ENCODE data around the gene CDA.
"Not testable (repeated sequence)": the region's sequence is repeated elsewhere in the genome, so short reads cannot be mapped to it uniquely, and the experiment has no call there.

Gene CDA

DNA sequence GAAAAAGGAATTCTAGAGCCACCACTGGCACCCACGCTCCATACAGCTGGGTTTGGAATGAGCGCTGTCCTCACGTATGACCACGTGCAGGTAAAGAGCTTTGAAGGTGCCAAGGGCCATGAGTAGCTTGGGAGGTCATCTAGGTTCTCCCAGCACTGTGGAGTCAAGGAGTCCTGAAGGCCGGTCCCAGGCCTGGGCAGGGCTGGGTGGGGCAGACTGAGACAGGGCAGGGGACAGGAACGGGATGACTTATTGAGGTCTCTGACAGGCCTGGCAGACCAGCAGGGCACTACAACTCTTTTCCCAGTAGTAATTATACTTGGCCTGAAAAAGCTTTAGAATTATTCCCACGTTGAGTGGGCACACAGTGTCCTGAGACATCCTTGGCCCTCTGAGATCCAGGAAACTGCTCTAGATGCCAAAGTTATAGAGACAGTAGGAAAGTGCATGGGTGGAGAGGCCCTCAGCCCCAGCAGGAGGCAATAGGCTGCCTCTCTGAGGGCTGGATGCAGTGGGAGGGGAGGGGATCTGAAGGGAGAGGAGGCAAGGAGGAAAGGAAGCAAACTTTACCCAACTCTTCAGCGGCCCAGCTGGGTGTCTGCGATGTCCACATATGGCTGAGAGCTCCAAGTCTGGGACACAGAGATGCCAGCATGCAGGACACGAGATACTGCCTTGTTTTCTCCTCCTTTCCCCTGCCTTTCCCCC lies 1.8 kb upstream of the CDA start:
- no peak for DNase-seq (ENCODE audit: low read depth, low spot score)

DNA sequence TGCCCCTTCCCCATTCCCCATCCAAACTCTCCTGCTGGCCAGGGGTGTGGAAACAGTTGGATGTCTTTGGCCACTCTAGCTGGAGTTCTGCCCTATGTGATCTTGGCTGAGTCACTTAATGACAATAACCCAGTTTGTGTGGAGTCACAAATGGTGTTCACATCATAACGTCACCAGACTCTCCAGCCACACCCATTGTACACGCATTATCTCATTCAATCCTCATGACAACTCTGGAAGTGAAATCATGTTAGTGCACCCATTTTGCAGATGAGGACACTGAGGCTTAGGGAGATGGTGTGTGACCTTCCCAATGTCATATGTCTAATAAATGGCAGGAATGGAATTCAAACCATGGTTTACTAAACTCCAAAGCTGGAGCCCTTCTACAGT lies 1.2 kb upstream of the CDA start:
- DNase-seq (ENCODE audit: low read depth, low spot score): no peak

DNA sequence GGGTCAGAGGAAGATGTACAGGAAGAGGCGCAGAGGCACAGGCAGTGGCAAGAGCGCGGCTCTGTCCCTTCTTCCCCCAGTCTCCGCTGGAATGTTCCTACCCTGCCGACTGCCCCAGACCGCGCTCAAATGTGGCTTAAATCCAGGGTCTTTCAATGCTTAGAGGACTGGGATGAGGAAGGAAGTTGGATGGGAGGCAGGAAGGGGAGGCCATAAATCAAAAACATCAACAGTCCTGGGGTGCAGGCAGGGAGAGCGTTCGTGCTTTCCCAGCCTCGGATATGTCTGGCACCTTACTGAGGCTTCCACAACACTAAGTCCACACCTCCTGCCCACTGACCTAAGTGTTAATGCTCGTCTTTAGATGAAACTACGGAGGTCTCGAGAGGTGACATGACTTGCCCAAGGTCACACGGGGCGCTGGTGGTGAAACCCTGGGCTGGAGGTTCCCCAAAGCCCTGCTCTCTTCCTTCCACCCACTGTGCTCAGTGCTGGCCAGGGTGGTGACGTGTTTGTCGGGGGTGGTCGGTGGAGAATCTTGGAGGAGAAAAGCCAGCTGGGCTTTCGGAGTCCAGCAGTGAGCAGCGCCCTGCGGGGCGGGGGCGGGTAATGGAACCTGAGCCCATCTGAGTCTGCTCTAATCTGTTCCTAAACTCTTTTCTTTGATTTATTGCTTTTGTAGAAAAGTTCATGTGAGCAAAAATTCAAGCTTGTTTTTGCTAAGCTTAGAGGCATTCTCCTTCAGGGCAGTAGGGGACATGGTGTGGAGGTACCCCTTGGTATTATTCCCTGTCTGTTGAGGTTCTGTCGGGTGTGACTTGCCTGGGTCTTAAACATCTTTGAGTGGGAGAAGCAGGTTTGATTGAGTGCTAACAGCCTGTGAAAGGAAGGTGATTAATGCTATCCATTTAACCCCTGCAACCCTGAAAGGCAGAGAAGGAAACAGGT lies 708 bp downstream of the CDA start:
- no peak for DNase-seq (ENCODE audit: low read depth, low spot score)

DNA sequence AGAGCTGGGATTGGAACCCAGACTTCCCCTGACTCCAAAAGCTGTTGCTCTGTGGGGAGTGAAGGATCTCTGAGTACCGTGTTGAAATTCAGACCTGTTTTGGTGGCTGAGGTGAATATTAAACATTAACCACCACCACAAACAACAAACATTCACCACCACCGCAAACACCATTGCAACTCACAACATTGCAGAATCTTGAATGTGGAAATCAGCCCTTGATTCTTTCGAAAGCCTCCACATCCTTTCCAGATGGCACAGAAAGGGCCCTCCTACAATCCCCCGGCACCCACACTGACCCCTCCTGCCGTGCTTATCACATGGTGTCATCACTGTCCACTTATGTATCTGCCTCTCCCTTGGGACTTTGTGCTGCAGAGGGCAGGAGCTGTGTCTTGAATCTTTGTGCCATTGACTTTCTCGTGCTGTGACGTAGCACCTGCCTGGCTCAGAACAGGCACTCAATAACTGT lies 1.4 kb downstream of the CDA start:
- no peak for DNase-seq (ENCODE audit: low read depth, low spot score)

DNA sequence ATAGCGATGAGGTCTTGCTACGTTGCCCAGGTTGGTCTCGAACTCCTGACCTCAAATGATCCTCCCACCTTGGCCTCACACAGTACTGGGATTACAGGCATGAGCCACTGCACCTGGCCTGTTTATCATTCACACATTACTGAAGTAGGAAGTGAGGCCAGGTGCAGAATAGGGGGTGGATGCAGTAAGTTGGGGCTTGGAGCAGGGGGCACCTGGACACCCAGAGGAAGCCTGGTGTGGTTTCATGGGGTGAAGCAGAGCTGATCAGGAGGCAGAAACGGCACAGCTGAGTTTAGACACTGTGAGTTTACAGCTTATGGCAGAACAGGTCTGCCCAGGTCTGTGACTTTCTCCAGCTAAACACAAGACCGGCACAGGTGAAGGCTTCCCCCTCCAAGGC lies 4.9 kb downstream of the CDA start:
- no peak for DNase-seq (ENCODE audit: low read depth, low spot score)

DNA sequence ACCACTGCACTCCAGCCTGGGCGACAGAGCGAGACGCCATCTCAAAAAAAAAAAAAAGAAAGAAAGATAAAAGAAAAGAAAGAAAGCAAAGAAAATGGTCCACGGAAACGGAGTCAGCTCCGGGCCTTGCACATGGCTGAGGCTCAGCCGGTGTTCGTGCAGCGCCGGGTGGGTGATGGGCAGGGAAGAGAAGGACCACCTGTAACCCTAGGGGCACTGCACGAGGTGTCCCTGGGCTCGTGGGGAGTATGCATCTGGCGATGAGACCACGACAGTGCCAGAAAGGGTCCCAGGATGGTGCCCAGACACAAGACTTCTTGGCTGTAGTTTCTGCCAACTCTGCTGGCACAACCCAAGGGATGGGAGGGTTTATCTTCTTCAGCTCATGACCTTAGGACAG lies 5.8 kb downstream of the CDA start:
- DNase-seq (ENCODE audit: low read depth, low spot score): no peak

DNA sequence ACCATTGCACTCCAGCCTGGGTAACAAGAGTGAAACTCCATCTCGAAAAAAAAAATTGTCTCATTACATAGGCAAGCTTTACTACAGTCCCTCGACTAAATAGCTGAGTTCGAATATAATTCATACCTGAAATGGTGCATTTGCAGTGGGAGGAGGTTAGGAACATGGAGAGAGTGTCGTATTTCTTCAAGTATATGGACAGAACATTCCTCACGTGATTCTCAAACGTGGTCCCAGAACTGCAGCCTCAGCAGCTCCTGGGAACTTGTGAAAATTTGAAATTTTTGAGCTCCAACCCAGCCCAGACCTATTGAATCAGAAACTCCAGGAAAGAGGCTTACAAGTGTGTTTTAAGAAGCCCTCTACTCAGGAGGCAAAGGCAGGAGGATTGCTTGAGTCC lies 7.2 kb downstream of the CDA start:
- DNase-seq (ENCODE audit: low read depth, low spot score): no peak

DNA sequence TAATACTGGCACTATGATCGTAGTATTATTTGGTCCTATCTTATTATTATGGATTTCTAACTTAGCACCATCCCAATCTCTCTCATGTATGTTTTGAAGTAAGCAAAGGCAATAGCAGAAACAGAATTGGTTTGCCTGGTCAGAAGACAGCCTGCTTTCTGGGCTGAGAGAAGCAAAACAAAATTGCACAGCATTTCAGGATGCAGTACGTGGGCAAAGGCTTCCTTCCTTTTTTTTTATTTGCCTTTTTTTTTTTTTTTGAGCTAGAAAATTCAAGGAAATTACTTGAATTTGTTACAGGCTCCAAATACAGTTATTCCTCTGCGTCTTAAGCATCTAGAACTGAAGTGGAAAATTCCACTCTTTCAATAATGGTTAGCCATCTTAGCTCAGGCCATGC lies 8.8 kb downstream of the CDA start:
- no peak for DNase-seq (ENCODE audit: low read depth, low spot score)

DNA sequence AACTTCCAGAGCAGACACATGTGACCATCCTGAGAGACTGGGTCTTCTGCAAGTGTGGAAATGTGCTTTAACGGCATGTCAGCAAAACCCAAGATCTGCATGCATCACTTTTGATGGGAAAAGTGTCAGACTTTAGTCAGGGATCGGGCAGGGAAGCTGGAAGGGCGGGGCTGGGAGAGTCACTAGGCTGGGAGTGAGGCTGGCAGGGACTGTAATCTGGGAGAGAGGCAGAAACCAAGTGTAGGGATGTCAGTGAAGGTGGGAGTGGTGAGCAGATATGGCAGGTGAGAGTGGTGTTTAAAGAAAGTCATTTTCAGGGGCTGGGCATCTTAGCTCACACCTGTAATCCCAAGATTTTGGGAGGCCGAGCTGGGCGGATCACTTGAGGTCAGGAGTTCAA lies 11.3 kb downstream of the CDA start:
- DNase-seq (ENCODE audit: low read depth, low spot score): no peak

DNA sequence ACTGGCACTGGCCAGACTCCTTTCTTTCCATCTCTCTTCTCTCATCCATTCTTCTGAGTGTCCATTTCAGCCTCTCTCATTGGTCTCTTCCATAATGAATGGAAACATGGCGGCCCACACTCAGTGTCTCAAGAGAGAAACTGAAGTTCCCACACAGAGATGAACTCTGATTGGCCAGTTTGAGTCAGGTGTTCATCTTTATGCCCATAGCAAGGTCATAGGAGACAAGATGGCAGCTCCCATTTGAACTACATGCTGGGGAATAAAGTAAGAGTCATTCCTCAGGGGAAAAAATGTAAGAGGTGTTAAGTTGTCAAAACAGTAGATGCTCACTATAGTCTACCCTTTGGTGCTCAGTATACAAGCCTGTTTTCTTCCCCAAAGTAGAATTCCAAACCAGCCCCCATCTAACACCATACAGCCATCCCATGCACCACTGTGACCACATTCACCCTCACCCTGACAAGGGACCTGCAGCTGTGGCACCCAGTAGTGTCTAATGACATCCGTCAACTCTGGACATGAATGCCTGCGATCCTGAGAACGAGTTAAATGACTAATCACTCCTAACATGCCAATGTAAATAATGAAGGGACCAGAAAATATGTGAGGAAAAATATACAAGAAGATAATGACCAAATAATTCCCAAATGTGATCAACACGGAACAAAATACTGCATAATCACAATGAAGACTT lies 12.4 kb downstream of the CDA start:
- DNase-seq (ENCODE audit: low read depth, low spot score): no peak

DNA sequence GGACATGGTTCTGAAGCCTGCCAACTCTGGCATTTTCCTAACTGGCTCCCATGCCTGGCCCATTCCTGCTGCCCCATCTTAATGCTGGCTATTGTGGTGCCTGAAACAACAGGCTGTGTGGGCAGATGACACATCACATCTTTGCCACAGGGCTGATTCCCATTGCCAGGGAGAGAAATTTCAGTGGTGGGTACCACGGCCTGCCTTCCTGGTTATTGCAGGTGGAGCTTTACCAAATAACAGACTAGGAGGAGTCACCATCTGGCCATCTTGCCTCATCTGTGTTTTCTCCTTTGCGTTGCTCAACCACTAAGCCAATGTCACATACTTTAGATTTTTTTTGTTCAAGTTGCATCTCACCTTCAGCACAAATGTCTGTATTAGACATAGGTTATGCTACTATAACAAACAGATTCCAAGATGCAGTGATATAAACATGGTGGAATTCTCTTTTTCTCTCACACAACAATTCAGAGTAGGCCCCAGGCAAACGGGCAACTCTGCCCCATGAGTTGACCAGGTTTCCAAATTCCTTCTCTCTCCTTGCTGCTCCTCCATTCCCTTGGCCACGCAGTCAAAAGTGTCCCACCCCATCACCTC lies 14.1 kb downstream of the CDA start:
- no peak for DNase-seq (ENCODE audit: low read depth, low spot score)

DNA sequence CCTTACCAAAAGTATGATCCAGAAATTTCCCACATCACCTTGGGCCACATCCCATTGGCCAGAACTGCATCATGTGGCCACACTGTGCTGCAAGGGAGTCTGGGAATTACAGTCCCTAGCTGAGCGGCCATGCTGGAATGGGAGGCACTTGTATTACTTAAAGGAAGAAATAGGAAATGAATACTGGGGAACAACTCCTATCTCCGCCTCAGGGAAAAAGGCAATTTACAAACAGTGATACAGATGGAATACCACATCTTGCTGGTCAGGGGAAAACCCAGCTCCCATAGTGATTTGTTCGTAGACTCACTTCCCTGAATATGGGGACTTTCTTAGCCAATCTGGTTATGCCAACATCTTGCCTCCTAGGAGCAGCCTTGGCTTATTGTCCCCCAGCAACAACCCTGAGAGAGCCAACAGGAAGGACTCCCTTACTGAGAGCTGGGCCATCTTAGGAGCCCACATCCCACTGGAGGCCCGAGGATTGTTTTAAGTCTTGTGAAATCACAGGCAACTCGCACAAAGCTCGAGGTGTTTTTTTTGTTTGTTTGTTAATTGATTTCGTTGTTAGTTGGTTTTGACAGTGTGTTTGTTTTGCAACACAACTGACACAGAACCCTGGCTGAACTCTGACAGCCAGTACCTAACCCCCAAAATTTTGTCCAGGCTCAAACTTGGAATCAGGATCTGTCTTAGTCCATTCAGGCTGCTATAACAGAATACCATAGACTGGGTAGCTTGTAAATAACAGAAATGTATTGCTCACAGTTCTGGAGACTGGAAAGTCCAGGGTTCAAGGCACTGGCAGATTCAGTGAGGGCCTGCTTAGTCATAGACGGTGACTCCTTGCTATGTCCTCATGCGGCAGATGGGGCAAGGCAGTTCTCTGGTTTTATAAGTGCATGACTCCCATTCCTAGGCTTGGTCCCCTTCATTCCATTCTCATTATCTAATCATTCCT lies 14.9 kb downstream of the CDA start:
- no peak for DNase-seq (ENCODE audit: low read depth, low spot score)

DNA sequence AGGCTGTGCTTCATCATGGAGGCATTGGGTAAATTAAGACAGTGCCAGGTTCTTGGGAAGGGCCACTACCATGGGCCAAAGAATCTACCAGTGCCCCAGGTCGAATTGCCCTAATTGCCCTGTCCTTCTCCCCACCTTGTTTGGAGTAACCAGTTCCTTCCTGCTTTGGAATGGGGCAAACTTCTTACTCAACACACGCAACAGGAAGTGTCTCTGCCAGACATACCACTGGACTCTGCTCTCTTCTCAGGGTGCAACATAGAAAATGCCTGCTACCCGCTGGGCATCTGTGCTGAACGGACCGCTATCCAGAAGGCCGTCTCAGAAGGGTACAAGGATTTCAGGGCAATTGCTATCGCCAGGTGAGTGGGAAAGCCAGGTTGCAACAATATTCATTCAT lies 15.8 kb downstream of the CDA start:
- no peak for DNase-seq (ENCODE audit: low read depth, low spot score)

DNA sequence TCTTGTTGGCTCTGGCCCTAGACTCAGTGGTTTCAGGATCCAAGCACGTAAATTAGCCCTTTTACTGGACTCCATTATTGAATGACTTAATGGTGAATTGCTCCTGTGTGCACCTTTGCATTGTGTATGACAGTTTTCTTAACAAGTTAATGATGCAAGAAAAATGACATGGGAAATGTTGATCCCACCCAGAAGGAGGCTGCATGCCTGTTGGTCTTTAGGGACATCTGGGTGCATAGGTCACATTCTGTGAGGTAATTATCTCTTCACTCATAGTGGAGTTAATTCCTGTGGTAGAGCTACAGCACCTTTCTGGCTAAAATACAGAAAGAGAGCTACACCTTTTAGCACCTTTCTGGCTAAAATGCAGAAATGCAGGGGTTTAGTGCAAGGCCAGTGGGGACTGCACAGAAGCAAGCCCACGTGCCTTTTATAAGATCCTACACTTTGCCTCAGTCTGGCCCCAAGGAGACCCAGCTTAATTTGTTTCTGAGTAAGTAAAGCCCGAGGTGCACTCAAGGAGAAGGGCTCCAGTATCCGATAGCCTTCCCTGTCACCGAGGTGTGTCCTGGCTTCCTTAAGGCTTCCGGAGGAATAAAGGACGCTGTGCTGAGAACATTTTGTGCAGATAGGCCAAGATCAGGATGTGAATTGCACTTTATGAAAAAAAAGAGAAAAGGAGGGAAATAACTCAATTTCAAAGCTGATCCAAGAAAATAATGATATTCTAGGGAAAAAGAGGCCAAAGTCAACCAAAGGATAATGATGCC lies 18.1 kb downstream of the CDA start:
- DNase-seq (ENCODE audit: low read depth, low spot score): not testable (repeated sequence)

DNA sequence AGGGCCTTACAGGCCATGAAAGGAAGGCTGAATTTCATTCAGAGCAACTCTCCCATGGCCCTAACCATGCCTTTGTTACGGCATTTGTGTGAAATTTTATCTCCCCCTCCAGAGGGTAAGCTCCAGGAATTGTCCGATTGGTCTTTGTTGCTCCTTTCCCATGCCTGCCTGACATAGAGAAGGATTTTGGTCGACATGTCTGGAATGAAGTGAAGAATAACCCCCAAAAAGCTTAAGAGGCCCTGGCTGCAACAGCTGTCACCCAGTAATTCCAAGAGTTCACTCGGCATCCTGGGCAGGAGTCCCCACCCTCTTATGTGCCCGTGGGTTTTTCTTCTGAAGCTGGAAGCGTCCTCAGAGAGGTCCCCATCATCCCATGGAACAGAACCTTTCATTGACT lies 20.6 kb downstream of the CDA start:
- DNase-seq (ENCODE audit: low read depth, low spot score): no peak

DNA sequence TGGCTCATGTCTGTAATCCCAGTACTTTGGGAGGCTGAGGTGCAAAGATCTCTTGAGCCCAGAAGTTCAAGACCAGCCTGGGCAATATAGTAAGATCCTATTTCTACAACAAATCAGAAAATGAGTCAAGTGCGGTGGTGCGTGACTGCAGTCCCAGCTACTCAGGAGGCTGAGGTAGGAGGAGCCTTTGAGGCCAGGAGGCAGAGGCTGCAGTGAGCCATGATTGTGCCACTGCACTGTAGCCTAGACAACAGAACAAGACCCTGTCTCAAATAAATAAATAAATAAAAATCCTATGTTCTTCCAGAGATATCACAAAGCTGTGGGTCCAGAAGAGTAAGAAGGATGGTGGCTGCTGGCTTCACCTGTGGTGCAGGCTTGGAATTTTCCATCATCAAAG lies 22.1 kb downstream of the CDA start:
- DNase-seq (ENCODE audit: low read depth, low spot score): no peak

DNA sequence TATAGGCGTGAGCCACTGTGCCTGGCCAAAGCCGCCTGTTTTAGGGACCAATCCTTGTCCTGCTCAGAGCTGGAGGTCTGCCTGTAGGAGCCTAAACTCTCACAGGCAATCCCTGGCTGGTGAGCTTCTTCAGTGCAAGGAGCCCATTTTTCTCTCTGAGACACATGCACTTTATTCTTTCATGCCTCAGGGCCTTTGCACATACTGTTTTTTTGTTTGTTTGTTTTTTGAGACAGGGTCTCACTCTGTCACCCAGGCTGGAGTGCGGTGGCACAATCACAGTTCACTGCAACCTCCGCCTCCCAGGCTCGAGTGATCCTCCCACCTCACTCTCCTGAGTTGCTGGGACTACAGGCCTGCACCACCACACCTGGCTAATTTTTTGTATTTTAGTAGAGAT lies 22.8 kb downstream of the CDA start:
- no peak for DNase-seq (ENCODE audit: low read depth, low spot score)

DNA sequence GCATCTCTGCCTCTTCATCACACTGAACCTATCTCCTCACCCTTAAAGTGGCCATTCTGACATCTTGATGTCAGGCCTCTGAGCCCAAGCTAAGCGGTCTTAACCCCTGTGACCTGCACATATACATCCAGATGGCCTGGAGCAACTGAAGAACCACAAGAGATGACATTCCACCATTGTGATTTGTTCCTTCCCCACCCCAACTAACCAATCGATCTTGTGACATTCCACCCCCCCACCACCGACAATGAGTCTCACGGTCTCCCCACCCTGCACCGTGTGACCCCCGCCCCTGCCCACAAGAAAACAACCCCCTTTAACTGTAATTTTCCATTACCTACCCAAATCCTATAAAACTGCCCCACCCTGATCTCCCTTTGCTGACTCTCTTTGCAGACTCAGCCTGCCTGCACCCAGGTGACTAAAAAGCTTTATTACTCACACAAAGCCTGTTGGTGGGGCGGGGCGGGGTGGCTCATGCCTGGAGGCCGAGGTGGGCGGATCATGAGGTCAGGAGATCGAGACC lies 23.4 kb downstream of the CDA start:
- no peak for DNase-seq (ENCODE audit: low read depth, low spot score)

DNA sequence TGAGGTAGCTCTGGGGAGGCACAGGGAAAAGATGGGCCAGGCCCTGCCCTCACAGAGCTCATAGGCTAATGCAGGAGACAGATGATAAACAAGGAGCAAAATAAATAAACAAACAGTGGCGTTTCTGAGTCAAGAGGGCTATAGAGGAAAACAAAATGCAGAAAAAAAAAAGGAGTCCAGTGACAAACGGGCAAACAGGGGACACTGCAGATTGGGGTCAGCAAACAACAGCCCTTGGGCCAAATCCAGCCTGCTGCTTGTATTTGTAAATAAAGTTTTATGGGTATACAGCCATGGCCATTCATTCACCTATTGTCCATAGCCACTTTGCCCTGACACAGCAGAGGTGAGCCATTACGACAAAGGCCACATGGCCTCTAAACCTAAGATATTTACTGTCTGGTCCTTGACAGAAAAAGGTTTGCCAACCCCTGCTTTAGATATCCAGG lies 25.3 kb downstream of the CDA start:
- no peak for DNase-seq (ENCODE audit: low read depth, low spot score)
